ENCODE results near the gene NCAM1.

NCAM1 gene

DNA sequence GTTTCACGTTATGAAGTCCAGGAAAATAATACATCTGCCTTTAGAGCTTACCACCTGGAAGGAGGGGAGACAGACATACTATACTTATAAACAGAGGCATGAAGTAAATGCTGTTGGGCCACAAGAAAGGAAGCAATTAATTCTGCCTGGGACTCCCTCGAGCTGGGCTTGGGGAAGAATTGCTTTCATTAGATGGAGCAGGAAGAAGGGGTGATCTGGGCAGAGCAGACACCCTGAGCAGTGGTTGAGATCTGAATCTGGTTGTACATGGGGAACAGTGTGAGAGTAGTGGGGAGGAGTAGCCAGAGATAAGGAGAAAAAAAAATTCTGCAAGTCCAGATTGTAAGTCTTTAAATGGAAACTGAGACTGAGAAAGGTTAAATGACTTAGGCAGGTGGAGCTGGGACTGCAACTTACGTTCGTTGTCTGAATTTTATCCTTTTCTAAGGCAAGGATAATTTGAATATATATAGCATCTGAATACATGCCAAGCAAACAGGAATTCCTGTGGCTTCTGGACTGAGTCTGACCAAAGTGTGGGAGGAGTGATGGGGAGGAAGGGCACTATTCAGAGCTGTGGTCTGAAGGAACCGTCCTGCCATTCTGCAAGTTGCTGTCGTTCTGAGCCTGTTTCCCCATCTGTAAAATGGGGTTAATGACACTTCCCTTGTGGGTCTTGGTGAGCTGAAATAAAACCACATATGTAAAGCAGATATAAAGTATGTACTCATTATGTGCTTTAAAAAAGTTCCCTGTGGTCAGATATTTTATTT lies 7.9 kb downstream of the NCAM1 start:
- no peak for DNase-seq (ENCODE audit: low read depth in 2 of 2)

DNA sequence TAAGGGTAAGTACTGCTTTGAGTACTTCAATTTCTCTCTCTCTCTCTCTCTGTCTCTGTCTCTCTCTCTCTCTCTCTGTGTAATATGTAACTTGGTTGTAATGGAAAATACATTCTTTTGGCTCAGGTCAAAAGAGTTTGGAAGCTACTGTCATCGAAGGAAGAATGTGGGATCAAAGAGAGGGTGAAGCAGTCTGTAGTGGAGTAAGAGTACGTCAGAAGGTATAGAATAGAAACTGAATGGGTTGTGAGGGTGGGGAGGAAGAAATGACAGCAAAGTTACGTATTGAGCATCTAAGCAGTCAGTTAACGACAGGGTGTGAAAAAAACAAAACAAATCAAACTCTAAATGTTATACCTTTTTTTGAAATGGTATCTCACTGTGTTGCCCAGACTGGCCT lies 10.0 kb downstream of the NCAM1 start:
- DNase-seq (ENCODE audit: low read depth in 2 of 2) = no peak

DNA sequence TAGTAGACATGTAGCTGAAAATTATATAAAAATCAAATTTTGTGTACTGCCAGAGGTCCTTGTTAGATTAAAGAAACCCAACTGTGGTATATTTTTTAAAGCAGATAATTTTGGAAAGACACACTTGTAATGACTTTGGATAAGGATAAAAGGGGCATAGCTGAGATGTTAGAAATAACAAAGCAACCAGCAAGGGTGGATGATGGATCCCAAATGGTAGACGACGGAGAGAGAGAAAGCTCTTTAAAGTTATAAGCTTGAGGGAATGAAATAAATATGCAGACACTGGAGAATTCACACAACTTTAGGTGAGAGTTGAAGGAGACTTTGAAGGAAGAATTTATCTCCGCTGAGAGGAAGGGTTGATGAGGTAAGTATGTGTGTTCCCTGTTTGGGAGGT lies 10.6 kb downstream of the NCAM1 start:
- DNase-seq (ENCODE audit: low read depth in 2 of 2) = no peak

DNA sequence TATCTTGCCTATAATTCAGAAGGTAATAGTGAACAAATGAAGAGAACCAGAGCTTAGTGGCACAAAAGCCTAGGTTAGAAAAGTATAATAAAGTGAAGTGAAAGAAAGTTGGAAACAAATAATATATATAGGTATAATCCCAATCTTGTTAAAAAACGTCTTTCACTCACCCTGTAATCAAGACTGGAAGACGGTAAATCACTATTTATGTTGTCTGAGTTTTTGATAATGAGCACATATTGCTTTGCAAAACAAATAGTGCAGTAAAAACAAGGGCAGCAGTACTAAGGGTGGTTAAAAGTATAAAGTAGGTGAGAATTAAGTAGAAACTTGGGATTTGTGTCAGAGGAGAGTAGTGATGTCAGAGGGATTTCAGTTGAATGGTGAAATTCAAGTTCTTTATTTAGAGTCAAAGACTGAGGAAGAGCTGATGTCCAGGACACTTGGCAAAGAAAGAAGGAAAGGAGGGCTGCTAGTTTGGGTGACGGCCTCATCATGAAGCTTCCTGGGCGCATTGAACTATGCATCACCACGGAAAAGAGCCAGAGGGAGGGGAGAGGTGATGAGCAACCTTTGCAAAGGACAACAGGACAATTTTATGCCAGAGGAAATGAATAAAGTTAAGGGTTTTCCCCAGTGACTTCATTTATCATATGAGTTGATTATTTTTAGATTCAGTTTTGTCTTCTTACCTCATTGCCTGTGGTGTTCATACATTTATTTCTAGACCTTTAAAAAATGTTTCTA lies 11.4 kb downstream of the NCAM1 start:
- DNase-seq (ENCODE audit: low read depth in 2 of 2) = no peak

DNA sequence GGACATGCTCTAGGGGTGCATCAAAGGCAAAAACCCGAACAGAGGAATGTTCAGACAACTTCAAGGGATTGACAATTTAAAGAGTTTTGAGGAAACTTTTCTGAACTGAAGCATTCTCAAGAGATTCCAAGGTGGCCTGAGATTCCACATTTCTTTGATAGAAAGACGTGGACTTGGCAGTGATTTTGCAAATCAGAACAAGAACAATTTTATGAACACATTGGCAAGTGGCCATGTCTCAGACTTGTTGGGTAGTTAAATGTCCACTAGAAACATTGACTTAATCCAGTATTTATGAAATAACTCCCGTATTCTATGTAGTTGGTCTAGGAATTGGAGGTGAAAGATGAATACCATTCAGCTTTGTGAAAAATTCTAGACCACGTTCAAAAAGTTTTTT lies 13.8 kb downstream of the NCAM1 start:
- DNase-seq (ENCODE audit: low read depth in 2 of 2) = no peak

DNA sequence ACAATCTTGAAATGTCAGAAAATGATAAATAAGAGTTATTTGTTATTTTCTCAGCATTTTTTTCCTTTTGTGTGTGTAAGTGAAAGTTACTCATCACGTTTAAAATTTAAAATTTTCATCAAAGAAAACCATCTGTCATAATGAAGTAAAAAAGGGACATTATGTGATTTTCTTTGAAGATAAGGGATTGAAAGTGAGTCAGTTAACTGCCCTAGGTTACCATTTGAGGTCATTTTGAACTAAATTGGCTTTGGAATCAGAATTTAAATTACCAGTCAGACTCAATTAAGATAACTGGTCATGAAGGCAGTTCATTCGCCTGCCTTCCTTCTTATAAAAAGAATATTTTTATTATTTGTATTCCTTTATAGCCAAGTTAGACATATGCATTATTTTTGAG lies 14.3 kb downstream of the NCAM1 start:
- DNase-seq (ENCODE audit: low read depth in 2 of 2) = no peak

GRCh38 chr11:112977755-112978154 lies 16.5 kb downstream of the NCAM1 start:
- DNase-seq (ENCODE audit: low read depth in 2 of 2) = no peak

GRCh38 chr11:112983887-112984286 lies 22.7 kb downstream of the NCAM1 start:
- no peak for DNase-seq (ENCODE audit: low read depth in 2 of 2)

GRCh38 chr11:112989198-112989597 lies 28.0 kb downstream of the NCAM1 start:
- no peak for DNase-seq (ENCODE audit: low read depth in 2 of 2)

GRCh38 chr11:112993808-112994207 lies 32.6 kb downstream of the NCAM1 start:
- no peak for DNase-seq (ENCODE audit: low read depth in 2 of 2)

- no peak for DNase-seq (ENCODE audit: low read depth in 2 of 2)
These were observed 34.3 kb downstream of the NCAM1 start for GRCh38 chr11:112995423-112996090.

DNA sequence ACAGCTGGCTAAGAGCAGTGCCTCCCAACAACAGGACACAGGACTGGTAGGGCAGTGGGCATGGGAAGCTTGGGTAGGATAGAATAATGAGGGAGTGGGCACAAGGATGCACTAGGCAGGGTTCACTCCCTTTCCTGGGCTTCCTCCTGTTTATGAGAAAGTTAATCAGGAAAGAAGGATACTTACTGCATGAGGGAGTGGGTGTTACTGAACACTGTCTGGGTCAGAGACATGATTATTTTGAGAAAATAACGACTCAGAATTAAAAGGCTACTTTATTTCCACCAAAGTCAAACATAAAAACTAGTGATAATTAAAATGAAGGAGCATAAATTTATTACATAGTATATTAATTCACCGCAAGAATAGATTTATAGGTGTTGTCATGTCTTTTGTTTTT lies 35.8 kb downstream of the NCAM1 start:
- no peak for DNase-seq (ENCODE audit: low read depth in 2 of 2)

GRCh38 chr11:112997857-112998466 lies 36.7 kb downstream of the NCAM1 start:
- DNase-seq (ENCODE audit: low read depth in 2 of 2) = no peak

DNA sequence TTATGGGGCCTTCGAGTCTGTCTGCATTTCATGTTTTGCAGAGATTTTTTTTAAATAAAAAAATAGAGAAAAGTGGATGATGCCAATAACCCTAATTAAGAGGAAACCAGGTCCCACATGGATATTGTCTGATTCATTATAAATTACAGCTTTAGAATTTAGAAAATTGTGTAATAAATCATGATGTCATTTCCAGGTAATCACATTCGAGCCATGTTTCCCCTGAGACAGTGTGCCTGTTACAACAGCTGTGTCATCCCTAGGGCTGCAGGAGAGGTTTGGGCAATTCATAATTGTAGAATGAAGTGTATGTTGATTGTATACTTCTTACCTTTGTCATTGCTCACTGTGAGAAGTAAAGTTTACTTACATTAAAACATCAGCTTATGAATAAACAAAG lies 38.3 kb downstream of the NCAM1 start:
- no peak for DNase-seq (ENCODE audit: low read depth in 2 of 2)

DNA sequence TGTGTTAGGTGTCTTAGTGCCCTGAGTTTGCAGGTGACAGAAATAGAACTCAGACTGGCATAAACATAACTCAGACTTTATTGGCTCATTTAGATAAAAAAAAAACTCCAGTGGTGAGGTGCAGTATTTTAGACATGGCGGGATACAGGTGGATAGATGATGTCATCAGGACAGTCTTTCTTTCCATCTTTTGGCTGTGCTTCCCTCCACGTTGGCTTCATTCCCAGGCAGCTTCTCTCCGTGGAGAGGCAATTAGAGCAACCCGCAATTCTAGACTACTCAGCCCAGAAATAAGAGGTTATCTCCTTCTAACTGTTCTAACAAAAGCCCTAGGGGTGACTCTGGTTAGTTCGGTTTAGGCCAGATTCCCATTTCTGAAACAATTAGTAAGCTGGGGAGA lies 40.5 kb downstream of the NCAM1 start:
- DNase-seq (ENCODE audit: low read depth in 2 of 2) = no peak

DNA sequence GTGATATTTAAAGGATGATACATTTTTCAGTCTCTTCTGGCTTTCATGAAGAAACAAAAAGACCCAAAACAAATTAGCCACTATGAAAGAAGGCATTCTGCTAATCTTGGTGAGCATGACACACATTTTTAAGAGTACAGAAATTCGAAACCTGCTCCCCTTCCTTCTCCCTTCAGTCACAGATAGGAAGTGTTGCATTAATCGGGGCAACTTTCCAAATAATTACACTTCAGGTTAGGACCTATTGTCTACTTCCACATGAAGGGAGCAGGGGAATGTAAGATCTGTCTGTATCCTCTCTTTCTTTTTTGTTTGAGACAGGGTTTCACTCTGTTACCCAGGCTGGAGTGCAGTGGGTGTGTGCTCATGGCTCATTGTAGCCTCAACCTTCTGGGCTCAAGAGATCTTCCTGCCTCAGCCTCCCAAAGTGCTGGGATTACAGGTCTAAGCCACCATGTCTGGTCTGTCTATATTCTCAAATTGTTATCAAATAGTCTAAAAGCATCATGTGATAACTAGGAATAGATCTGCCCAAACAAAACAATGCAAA lies 45.8 kb downstream of the NCAM1 start:
- DNase-seq (ENCODE audit: low read depth in 2 of 2) = no peak

- no peak for DNase-seq (ENCODE audit: low read depth in 2 of 2)
These were observed 53.3 kb downstream of the NCAM1 start for GRCh38 chr11:113014262-113015097.

DNA sequence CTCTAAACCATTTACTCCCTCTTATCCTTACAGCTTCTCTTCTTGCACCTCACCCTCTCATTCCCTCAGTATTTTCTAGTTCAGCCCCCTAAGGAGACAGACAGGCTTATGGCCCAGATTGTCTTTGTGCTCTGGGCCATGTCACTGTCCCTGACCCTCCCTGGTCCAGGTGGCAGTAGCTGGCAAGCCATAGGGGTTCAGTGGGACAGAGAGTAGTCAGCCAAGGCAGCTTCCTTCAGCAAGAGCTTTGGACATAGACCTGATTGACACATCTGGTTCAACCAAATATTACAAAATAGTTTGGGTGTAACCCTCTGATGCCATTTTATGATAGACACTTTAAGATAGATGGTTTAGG lies 53.9 kb downstream of the NCAM1 start:
- no peak for DNase-seq (ENCODE audit: low read depth in 2 of 2)

- DNase-seq (ENCODE audit: low read depth in 2 of 2) = no peak
These were observed 55.7 kb downstream of the NCAM1 start for GRCh38 chr11:113016905-113017304.

DNA sequence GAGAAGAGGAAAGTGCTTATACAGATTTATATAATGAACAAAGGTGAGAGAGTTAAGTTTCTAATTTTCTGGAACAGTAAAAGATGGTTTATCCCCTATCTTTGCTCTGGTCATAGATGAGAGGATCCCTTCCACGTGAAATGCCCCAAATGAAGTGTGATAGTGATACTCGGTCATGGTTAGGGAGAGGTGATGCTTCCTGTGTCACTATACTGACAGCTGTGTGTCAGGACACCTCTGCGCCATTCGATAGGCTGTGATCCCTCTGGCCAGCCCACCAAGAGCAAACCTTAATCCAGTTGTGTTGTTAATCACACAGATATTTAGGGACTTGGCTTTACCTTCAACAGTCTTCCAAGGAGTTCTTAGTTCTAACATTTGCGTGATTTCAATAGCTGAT lies 57.7 kb downstream of the NCAM1 start:
- DNase-seq (ENCODE audit: low read depth in 2 of 2) = no peak

GRCh38 chr11:113019711-113020110 lies 58.5 kb downstream of the NCAM1 start:
- DNase-seq (ENCODE audit: low read depth in 2 of 2) = no peak
